RWPE1 (cell line): ENCODE results near the gene SMYD3.

Experiments used
- CTCF ChIA-PET: fragments of 350-600 bp; sonication (Branson Sonifier 250); formaldehyde crosslinking; extraction: SDS; loops from one replicate; lab custom pipeline; 2021; lab: Yijun Ruan, JAX
- POLR2A ChIA-PET: fragments of 400-600 bp; formaldehyde crosslinking; extraction: SDS; loops from one replicate; lab custom pipeline; 2020; ENCODE audit warnings: antibody characterized with exemption; ENCODE audit not compliant: low non-redundant PET; lab: Yijun Ruan, JAX
- DNase-seq: peaks from one replicate; pipeline ENCODE4 v3.0.0; 2012; ENCODE audit warnings: low spot score
- H3K27ac ChIP-seq: fragments of 450-650 bp; 2 replicates; pipeline ENCODE4 v1.5.1; 2017
- TF ChIP-seq, protein P1 (sequence below): fragments of 450-650 bp; conservative IDR thresholded peaks from 2 replicates; pipeline ENCODE4 v1.5.1; 2017; ENCODE audit warnings: low read depth, mild to moderate bottlenecking

SMYD3 gene

DNA sequence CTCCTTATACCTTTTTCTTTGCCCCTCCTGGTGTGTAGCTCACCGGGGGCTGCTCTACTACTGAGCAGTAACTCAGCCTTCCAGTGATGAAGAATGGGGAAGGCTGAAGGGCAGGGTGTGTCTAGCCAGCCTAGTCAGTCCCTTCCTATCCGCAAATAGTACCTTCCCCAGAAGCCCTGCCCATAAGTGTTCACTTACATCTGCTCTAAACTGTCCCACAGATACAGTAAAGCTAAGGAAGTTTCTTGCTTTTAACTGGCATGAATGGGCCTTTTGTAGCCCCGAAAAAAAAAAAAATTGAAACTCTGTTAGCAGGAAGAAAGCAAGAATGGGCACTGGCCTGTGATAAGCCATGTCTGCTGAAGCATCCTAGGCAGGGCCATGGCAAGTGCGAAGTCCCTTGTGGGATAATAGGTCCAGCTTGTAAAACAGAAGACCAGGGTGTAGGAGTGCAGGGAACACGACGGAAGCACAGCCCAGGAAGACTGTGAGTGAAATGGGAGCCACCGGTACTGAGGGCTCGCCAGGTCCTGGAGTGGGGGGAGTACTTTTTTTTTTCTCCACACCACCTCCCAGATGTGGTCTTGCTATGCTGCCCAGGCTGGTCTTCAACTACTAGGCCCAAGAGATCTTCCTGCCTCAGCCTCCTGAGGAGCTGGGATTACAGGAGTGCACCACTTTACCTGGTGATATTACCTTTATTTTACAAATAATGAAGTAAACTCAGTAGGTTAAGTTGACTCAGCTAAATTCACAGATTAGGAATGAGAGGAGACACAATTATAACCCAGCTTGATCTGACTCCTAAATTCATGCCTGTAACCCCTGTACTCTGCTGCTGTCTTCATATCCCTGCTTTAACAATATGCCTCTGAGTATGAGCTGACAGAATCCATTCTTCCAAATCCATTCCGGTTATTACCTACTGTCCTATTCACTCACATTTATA, 347.5 kb downstream of the SMYD3 start:
- TF ChIP-seq, protein P1, sequence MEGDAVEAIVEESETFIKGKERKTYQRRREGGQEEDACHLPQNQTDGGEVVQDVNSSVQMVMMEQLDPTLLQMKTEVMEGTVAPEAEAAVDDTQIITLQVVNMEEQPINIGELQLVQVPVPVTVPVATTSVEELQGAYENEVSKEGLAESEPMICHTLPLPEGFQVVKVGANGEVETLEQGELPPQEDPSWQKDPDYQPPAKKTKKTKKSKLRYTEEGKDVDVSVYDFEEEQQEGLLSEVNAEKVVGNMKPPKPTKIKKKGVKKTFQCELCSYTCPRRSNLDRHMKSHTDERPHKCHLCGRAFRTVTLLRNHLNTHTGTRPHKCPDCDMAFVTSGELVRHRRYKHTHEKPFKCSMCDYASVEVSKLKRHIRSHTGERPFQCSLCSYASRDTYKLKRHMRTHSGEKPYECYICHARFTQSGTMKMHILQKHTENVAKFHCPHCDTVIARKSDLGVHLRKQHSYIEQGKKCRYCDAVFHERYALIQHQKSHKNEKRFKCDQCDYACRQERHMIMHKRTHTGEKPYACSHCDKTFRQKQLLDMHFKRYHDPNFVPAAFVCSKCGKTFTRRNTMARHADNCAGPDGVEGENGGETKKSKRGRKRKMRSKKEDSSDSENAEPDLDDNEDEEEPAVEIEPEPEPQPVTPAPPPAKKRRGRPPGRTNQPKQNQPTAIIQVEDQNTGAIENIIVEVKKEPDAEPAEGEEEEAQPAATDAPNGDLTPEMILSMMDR, result no peak
- no peak overlapping the region for H3K27ac ChIP-seq
- no peak for DNase-seq
- POLR2A ChIA-PET, result no interaction called here
- CTCF ChIA-PET, result interaction anchor here (0.6 to 0.8 kb wide), 4 partner anchors 16 to 1173 kb away, joined by 3 to 5 read pairs (median 4); no protein-coding TSS in a partner anchor

DNA sequence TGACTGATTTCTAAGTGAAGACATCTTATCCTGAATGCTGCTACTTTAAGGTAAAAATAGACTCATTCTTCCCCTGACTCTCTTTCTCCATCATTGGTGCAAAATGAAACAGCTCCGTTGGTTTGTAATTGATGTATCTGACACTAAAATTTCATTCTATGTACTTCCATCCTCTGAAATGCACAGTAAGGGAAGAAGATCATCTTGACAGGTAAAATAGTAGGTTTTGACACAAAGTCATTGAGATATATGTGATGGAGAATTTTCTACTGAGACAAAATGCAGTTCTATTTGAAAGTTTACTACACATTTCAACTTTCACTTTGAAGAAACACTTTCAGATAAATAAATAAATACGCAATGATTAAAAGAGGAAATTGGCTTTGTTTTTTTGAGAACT, 348.9 kb downstream of the SMYD3 start:
- no peak for DNase-seq
- CTCF ChIA-PET, result interaction anchor here (0.7 kb wide), 1 partner anchor 22 kb away, joined by 3 read pairs; no protein-coding TSS in a partner anchor
- H3K27ac ChIP-seq, result no peak overlapping the region

DNA sequence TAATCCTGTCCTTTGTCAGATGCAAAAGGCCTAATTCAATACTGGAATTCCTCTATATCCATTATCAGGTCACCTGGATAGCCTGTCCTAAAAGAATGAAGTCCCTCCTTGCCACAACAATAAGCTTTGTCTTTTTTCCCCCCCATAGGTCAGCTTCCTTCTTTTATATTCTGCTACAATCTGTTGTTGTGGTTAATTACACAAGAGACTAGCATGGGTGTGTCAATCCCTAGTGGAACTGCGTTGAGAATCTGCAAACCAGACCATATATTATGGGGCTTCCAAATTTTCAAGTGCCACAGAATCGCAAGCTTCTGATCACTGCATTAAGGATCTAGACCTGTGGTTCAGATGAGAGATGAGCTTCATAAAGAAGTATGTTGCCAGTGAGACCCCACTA, 349.6 kb downstream of the SMYD3 start:
- CTCF ChIA-PET, result interaction anchor here (0.7 kb wide), 1 partner anchor 22 kb away, joined by 3 read pairs; no protein-coding TSS in a partner anchor
- no peak for DNase-seq
- POLR2A ChIA-PET, result no interaction called here
- no peak overlapping the region for H3K27ac ChIP-seq
- TF ChIP-seq, protein P1, result no peak

More for the DNA sequence above, 348.9 kb downstream of the SMYD3 start:
- POLR2A ChIA-PET, result no interaction called here
- TF ChIP-seq, protein P1, result no peak

- no peak overlapping the region for H3K27ac ChIP-seq
- POLR2A ChIA-PET, result no interaction called here
- CTCF ChIA-PET, result no interaction called here
- DNase-seq, result no peak
- TF ChIP-seq, protein P1, result no peak
Measured at GRCh38 chr1:246156847-246157246, 350.2 kb downstream of the SMYD3 start.

GRCh38 chr1:246155923-246156322, 351.2 kb downstream of the SMYD3 start:
- DNase-seq, result peak; percentile 10
- H3K27ac ChIP-seq, result no peak overlapping the region
- ChIA-PET CTCF (interaction anchor here (0.6 to 1.0 kb wide), 3 partner anchors 66 to 106 kb away, joined by 3 to 5 read pairs (median 4); no protein-coding TSS in a partner anchor), POLR2A (no interaction called here)
- TF ChIP-seq, protein P1, result no peak

DNA sequence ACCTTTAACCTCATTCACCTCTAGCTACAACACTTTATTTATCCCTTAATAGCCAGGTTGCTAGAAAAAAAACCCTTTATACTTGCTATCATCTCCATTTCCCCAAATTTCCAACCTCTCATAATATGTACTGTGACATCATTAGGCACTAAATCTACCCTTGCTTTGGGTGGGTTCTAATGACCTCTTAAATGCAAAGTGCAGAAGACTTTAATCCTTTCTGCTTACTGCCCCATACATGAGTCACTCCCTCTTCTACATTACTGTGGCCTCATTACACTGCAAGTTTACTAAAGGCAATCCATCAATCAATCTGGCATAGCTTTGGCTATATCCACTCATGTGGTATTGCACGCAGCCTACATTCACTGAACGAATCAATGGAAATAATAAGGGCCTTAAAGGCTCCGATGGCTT, 353.3 kb downstream of the SMYD3 start:
- ChIA-PET POLR2A (no interaction called here), CTCF (interaction anchor here (0.5 kb wide), 1 partner anchor 1001 kb away, joined by 6 read pairs; no protein-coding TSS in a partner anchor)
- no peak overlapping the region for H3K27ac ChIP-seq
- TF ChIP-seq, protein P1, result no peak
- no peak for DNase-seq
